Stimulated activated CD8-positive, alpha-beta memory T cell treated with anti-CD3 and anti-CD28 coated beads, Interleukin-7, amount 100 ng/mL, for 48 hours (primary cell): ENCODE results near the gene PCNX1.
"Not testable (repeated sequence)": the region's sequence is repeated elsewhere in the genome, so short reads cannot be mapped to it uniquely, and the experiment has no call there.

Experiments
- DNase-seq, 2 donors: peaks; one replicate each; pipeline ENCODE4 v3.0.0-alpha.2; 2020; ENCODE audit warnings: low read depth in 1 of 2; ENCODE audit errors: extremely low read depth in 1 of 2

Gene PCNX1

DNA sequence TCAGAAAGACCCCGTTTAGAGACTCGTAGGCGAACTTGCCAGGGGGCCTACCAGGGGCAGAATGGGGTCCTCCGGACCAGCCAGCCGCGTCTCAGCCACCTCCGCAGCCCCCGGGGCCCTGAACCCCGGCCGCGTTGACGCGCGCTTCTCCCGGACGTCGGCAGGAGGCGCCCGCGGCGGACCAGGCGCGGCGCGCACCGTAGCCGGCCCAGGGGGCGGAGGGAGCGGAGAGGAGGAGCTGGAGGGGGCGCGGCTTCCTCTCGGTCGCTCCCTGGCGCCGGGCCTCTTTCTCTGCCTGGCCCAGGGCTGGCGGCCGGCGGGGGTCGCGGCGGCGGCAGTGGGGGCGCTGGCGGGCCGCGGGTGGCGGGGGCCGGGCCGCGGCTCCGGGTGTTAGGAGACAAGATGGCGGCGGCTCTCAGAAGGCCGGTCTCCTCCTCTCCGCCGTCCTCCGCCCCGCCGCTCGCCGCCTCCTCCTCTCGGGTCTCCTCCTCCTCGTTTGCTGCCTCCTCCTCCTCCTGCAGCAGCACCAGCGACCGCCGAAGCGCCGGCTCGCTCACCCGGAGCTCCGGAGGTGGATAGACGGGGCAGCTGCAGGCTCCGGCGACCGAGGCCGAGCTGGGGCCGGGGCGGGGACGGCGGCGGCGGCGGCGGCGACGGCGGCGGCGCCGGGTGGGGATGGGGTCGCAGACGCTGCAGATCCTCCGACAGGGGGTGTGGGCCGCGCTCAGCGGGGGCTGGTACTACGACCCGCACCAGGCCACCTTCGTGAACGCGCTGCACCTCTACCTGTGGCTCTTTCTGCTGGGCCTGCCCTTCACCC lies at the start of gene PCNX1:
PCNX1 (plus strand) TSS at position 284 of the 820 bp plus-strand sequence; CDS start at position 676, 392 bp downstream.
- DNase-seq = peak; percentile 80 to 86

DNA sequence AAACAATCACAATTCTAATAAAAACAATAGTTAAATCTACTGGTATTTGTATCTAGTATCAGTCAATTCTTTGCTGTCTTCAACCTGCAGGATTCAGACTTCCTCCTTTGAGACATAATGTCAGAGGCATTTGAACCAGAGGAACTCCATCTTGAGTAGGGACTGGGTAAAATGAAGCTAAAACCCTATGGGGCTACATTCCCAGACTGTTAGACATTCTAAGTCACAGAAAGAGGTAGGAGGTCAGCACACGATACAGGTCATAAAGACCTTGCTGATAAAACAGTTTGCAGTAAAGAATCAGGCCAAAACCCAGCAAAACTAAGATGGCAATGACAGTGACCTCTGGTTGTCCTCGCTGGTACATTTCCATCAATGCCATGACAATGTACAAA lies 49.8 kb upstream of the PCNX1 start:
- DNase-seq = no peak

DNA sequence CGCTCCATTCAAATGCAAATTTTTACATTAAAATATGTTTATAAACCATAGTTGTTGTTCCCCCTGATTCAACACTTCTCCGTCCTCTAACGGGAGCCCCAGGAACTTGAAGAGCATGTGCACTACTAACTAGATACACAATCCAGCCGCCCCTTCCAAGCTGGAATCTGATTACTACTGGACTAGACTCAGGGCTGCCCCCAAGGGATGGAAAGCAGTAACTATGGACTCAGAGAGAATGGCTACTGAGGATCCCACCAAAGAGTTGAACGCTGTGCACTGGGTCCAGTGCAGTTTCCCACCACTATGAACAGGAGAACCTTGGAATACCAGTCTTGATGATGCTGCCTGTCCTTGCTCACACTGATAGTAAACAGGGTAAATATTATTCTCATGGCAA lies 48.6 kb upstream of the PCNX1 start:
- DNase-seq = no peak

DNA sequence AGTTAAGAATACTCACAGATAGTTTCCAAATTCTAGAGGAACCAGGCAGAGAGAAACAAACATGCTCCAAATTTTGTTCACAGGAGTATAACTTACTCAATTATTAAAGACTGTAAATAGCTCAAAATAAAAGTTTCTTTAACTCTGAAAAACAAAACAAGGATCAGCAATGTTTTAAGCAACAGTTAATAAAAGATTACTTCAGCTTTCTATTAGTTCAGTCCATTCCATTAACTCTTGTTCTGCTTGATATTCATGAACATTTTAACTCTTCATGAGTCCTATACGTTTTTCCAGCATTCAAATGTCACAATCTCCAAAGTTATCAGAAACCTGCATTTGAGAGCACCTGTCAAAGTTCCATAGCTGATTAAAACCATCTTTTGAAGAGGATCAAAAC lies 40.3 kb upstream of the PCNX1 start:
- not testable (repeated sequence) for DNase-seq

DNA sequence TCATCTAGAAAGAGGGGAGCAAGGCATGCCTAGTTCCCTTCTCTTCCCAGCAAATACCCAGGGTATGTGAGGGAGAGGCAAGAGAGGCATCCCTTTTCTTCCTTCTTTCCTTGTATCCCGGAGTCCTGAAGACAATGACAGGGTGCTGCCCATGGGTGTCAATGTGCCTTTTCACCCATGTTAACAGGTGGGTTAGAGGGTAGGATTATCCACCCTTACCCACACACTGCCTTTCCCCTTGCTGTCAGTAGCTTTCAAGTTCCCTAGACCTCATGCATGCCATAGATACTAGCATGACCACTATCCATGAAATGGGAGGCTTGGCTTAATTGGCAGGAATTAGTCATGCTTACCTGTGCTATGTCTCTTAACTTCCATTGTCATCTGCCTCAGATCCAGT lies 36.3 kb upstream of the PCNX1 start:
- DNase-seq = no peak

DNA sequence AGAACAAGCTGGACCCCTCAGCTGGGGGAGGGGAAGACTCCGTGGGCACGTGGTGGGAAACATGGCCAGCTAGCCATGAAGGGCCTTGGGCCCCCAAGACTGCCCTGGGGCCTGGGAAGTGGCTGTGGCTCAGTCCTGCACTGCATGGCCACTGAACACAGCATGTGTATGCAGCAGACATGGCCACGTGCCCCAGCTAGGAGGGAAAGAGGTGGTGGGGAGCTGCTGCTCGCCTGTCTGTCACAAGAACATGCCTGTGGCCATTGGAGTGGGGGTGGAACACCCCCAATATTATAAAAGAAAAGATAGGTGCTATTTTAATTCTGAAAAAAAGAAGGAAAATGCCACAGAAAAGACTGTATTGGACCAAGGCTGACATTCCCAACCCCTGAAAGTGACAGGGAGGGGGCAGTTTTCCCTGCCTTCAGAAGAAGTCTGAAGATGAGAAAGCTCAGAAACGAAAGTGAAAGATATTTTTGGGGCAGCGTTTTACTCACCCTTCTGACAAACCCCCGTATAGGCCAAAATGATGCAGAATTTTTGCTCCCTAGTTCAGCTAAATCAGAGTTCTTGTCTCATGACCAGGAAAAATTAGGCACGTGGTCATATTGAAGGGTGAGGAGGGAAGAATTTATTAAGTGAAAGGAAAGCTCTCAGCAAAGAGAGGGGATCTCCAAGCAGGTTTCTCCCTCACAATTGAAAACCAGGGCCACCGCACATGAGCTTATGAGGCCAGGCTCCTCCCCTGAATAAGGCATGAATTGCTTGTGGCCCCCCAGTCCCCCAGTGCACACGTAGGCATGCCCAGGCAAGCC lies 35.2 kb upstream of the PCNX1 start:
- no peak for DNase-seq

DNA sequence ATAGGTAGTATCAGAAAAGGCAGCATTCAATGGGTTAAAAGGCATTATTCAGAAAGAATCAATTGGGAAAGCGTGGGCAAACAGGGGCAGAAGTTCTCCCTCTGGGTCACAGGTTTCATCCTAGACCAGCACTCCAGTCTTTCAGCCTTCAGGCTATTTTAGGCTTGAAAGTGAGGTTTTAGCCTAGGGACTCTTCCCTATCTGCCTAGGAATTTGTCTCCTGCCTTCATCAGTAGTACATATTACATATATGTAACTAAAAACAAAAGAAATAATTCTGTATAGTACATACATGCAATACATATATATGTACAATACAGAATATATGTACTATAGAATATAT lies 34.6 kb upstream of the PCNX1 start:
- DNase-seq = no peak

DNA sequence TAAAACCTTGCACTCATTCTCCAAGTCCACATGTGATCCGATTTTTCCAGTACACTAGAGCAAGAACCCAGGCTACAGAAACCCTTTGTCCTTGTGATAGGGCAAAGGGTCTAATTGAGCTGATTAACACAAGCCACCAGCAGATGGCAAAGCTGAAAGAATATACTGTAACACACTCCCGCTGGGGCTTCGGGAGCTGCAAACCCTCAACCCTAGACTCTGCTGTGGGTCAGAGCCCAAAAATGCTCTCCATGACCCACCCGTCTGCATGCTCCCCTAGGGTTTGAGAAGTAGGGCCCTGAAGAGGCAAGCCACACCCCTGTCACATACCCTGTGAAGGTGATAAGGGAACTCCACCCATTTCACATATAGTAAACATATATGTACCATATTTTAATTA lies 33.6 kb upstream of the PCNX1 start:
- DNase-seq = no peak

DNA sequence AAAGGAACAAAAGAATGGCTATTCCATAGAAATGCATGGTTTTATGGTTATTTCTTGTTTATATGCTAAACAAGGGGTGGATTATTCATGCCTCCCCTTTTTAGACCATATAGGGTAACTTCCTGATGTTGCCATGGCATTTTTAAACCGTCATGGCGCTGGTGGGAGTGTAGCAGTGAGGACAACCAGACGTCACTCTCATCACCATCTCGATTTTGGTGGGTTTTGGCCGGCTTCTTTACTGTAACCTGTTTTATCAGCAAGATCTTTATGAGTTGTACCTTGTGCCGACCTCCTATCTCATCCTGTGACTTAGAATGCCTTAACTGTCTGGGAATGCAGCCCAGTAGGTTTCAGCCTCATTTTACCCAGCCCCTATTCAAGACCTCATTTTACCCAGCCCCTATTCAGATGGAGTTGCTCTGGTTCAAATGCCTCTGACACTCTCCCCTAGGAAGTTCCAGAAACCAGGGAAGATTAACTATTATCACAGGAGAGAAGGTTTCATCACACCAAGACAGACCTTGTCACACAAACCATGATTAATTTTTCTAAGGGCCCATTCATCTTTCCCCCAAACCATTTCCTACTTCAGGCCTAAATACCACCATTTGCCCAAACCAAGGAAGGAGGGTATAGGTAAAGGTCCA lies 31.3 kb upstream of the PCNX1 start:
- DNase-seq = not testable (repeated sequence)

DNA sequence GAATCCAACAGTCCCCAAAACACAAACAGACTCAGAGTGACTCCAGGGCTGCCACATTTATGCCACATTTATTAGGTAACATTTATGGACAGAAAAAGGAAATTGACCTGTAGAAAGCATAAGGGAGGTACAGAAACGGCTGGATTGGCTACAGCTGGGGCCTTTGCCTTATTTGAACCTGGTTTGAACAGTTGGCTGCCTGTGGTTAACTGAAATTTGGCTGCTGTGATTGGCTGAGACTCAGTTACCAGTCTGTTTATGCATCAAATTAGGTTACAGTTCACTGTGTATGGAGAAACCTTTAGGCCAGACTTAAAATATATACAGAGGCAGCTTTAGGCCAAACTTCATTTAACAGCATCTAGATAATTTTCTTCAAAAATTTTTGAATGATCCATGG lies 27.8 kb upstream of the PCNX1 start:
- DNase-seq = no peak

DNA sequence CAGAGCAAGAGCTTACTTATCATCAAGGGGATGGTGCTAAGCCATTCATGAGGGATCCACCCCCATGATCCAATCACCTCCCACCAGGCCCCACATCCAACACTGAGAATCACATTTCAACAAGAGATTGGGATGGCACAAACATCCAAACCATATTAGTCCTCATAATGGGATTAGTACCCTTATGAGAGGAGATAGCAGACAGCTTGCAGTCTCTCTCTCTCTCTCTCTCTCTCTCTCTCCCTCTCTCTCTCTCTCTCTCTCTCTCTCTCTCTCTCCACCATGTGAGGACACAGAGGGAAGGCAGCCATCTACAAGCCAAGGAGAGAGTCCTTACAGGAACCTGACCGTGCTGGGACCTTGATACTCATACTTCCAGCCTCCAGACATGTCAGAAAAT lies 26.4 kb upstream of the PCNX1 start:
- DNase-seq = not testable (repeated sequence)

DNA sequence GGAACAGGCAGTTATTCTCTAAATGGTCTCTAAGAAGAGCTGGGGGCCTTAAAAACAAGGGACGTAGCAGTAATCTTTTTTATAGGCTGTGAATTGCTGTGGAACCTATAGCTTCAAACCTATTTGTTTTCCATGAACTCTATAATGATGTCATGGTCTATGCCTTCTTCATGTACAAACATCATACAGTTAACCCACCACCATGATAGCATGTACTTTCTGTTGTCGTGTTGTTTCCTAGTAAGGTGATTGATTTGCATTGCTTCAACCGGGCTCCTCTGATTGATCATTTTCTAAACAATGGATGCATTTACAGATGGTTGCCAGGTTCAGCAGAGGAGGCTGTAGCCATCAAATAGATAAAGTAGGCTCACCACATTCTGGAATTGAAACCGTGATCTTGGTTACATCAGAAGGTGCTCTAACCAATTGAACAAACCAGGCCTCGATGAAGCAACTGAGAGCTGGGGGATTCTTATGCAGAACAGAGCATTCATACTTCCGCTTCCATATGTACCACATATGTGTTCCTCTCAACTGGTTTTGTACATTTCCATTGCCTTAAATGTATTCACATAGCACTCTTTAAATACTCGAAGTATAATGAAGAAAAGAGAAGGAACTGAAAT lies 25.6 kb upstream of the PCNX1 start:
- DNase-seq = no peak

DNA sequence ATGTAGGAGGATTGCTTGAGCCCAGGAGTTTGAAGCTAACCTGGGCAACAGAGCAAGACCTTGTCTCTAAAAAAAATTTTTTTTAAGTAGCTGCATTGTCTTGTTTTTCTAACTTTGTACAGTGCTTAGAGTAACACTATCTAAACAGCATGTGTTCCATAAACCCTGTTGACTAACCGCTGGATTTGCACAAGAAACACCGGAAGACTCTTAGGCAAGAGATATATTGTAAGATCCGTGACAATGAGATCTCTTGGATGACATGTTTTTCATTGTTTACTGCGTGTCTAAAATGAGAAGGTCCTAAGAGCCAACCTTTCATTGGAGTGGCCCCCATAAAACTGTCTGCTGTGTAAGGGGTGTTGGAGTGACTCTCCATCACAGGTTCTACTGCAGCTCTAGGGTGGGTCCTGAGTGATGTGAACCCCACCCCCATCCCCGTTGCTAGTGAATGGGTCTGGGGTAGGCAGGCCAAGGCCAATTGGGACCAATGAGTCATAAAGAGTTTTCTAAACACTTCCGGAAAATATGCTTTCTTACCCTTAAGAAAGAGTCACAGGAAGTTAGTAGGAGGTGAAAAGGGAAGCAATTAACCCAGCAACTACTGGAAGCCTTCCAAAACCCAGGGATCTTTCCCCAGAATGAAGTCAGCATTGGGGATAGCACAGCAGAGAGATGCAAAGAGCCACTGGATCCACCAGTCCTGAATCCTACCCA lies 24.3 kb upstream of the PCNX1 start:
- DNase-seq = no peak

DNA sequence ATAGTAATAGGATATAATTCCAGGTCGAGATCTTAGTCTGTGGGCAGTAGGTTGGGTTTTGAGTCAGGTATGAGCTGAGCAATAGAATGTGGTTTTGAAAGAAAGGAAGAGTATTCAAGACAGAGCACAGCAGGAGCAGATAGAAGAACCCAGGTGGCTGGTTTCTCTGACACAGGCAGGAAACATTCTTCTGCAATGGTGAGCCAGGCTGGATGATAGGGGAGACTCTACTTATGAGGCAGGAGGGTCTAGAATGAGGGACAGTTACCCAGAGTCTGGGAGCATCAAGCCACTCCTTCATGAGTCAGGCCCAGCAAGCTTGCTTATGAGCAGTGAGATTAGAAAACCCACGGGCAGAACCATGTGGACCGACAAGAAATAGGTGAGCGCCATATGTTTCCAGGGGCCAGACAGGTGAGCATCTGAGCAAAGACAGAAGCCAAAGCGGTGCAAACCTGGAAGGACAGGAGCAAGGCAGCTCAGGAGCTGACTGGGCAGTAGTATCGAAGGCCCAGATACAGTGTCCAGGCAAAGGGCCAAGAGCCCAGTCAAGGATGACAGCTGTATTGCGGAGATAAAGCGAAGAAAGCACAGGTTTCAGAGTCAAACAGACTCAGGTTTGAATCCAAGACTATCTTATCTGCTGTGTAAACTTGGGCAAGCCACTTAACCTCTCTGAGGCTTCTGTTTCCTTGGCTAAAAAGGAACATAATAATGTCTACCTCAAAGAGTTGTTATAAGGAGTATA lies 22.5 kb upstream of the PCNX1 start:
- peak in 1 of 2 donors; percentile 51 for DNase-seq

DNA sequence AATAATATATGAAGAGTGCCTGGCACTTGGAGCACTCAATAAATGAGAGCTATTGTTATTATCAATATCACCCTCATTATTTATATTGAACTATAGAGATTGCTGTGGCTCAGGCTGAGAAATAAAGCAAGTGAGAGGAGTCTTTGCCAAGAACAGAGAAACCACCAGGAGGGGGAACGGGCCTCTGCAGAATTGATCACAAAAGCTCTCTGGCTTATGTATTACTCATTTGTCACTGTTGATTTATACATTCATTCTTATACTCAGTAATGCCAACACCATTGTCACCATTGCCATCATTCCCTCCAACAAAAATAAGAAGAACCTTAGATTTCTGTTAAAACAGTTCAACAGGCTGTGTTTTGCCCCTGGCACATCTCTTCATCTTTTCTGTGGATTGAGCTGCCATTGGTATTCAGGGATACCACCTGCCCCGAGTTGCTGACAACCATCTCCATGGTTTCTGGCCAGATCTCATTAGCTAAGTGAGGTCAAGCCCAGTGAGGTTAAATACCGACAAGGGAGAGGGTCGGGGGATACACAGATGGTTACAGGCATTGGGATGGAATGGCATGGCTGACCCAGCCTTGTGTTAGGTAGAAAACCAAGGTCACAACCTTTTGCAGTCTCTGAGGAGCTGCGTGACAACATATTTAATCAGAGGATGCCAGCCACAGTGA lies 21.8 kb upstream of the PCNX1 start:
- DNase-seq = peak in 1 of 2 donors; percentile 71

DNA sequence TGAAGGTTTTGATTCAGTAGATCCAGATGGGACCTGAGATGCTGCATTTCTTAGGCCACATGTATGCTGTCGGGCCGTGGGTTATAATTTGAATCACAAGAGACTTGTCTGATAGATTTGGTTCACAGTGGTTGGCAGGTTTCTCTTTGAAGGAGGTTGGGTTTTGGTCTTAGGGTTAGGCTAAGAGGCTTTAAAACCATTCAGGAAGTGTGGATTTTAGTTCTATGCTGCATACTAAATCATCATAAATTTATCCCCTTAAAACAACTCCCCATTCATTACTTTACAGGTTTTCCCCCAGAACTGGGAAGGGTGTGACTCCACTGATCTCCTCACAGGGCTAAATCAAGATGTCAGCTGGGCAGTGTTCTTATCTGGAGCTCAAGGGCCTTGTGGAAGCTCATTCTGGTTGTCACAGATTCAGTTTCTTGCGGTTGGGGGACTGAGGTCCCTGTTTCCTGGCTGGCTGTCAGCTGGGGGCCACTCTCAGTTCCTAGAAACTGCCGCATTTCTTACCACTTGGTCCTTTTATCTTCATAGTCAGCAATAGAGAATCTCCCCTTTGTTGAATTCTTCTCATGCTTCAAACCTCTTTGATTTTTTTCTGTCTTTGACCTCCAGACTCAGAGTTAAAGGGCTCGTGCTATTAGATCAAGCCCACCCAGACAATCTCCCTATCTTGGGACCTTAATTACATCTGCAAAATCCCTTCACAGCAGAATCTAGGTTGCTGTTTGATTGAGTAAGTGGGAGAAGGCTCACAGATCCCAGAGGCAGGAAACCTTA lies 20.6 kb upstream of the PCNX1 start:
- DNase-seq = peak in 1 of 2 donors; percentile 64

DNA sequence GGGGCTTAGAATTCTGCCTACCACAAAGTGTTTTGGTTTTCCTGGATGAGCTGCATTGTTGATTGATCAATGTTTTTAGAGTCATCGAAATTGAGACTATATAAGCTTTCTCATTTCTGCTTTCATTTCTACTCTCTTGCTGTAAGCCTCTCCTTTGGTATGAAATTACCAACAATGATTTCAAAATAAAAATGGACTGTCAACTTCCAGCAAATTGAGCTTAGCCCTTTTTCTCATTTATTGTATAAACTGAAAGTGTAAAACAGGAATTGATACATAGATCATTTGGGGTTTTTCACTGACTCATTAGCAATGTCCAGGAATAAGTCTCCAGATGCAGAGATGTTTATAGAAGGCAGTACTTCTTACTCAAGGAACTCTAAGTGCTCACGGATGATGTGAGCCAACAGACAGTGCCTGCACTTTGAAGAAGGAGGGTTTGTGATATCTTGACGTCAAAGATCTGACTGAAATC lies 20.0 kb upstream of the PCNX1 start:
- DNase-seq = no peak

DNA sequence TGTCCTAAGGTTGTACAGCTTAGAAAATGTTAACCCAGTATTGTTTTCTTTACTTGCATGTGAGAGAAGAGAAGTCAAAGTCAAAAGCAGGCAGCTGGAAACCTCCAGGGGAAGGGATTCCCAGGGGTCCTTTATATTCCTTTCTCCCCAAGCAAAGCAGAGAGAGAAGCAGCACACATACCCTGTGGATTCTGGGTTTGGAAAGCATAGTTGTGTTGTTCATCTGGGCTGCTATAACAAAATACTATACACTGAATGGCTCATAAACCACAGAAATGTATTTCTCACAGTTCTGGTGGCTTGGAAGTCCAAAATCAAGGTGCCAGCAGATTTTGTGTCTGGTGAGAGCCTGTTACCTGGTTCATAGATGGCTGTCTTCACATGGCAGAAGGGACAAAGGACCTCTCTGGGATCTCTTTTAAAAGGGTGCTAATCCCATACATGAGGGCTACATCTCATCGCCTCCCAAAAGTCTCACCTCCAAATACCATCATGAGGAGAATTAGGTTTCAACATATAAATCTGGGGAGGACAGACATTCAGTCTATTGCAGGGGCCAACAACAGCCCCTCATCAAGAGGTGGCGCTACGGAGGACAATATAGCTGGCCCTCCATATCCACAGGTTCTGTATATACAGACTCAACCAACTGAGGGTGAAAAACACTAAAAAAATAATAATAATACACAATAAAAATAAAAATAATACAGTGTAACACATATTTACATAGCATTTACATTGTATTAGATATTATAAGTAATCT lies 19.3 kb upstream of the PCNX1 start:
- no peak for DNase-seq
